ENCODE measurements around the gene TMEM31.

Gene TMEM31

GRCh38 chrX:103688946-103689345 is 21.8 kb upstream of the TMEM31 start:
- TF ChIP-seq GATA2 (IDR thresholded peaks at IDR 0.05; ENCODE audit: low read depth, low read length) (no peak), GATA3 (IDR thresholded peaks at IDR 0.05; ENCODE audit: low read depth, low read length) (no peak)

- TF ChIP-seq GATA2 (IDR thresholded peaks at IDR 0.05; ENCODE audit: low read depth, low read length) (no peak), GATA3 (IDR thresholded peaks at IDR 0.05; ENCODE audit: low read depth, low read length) (no peak)
Observed at GRCh38 chrX:103691059-103691458, 19.6 kb upstream of the TMEM31 start.

- TF ChIP-seq GATA2 (IDR thresholded peaks at IDR 0.05; ENCODE audit: low read depth, low read length), result no peak
Observed at GRCh38 chrX:103697687-103698086, 13.0 kb upstream of the TMEM31 start.

- TF ChIP-seq GATA3 (IDR thresholded peaks at IDR 0.05; ENCODE audit: low read depth, low read length), result no peak
- TF ChIP-seq GATA2 (IDR thresholded peaks at IDR 0.05; ENCODE audit: low read depth, low read length), result no peak
Observed at GRCh38 chrX:103699243-103699642, 11.5 kb upstream of the TMEM31 start.

- TF ChIP-seq GATA2 (IDR thresholded peaks at IDR 0.05; ENCODE audit: low read depth, low read length), result no peak
Observed at GRCh38 chrX:103704863-103705262, 5.8 kb upstream of the TMEM31 start.

- TF ChIP-seq GATA3 (IDR thresholded peaks at IDR 0.05; ENCODE audit: low read depth, low read length), result no peak
- no peak for TF ChIP-seq GATA2 (IDR thresholded peaks at IDR 0.05; ENCODE audit: low read depth, low read length)
Observed at GRCh38 chrX:103716962-103717361, 6.3 kb downstream of the TMEM31 start.

GRCh38 chrX:103718120-103718519 is 7.4 kb downstream of the TMEM31 start:
- TF ChIP-seq GATA3 (IDR thresholded peaks at IDR 0.05; ENCODE audit: low read depth, low read length) (no peak), GATA2 (IDR thresholded peaks at IDR 0.05; ENCODE audit: low read depth, low read length) (no peak)

GRCh38 chrX:103722505-103722904 is 11.8 kb downstream of the TMEM31 start:
- TF ChIP-seq GATA2 (IDR thresholded peaks at IDR 0.05; ENCODE audit: low read depth, low read length), result no peak

GRCh38 chrX:103726477-103726876 is 15.8 kb downstream of the TMEM31 start:
- TF ChIP-seq GATA3 (IDR thresholded peaks at IDR 0.05; ENCODE audit: low read depth, low read length) (no peak), GATA2 (IDR thresholded peaks at IDR 0.05; ENCODE audit: low read depth, low read length) (no peak)

- TF ChIP-seq GATA2 (IDR thresholded peaks at IDR 0.05; ENCODE audit: low read depth, low read length) (no peak), GATA3 (IDR thresholded peaks at IDR 0.05; ENCODE audit: low read depth, low read length) (no peak)
Observed at GRCh38 chrX:103727115-103727514, 16.4 kb downstream of the TMEM31 start.

GRCh38 chrX:103729015-103729414 is 18.3 kb downstream of the TMEM31 start:
- TF ChIP-seq GATA2 (IDR thresholded peaks at IDR 0.05; ENCODE audit: low read depth, low read length), result no peak

GRCh38 chrX:103730147-103730795 is 19.6 kb downstream of the TMEM31 start:
- no peak for TF ChIP-seq GATA3 (IDR thresholded peaks at IDR 0.05; ENCODE audit: low read depth, low read length)
- TF ChIP-seq GATA2 (IDR thresholded peaks at IDR 0.05; ENCODE audit: low read depth, low read length), result no peak

- TF ChIP-seq GATA3 (IDR thresholded peaks at IDR 0.05; ENCODE audit: low read depth, low read length) (no peak), GATA2 (IDR thresholded peaks at IDR 0.05; ENCODE audit: low read depth, low read length) (no peak)
Observed at GRCh38 chrX:103730796-103731493, 20.2 kb downstream of the TMEM31 start.

- TF ChIP-seq GATA2 (IDR thresholded peaks at IDR 0.05; ENCODE audit: low read depth, low read length) (no peak), GATA3 (IDR thresholded peaks at IDR 0.05; ENCODE audit: low read depth, low read length) (no peak)
Observed at GRCh38 chrX:103733017-103733416, 22.3 kb downstream of the TMEM31 start.

GRCh38 chrX:103734125-103734760 is 23.5 kb downstream of the TMEM31 start:
- TF ChIP-seq GATA3 (IDR thresholded peaks at IDR 0.05; ENCODE audit: low read depth, low read length) (no peak), GATA2 (IDR thresholded peaks at IDR 0.05; ENCODE audit: low read depth, low read length) (no peak)
